Naive thymus-derived CD4-positive, alpha-beta T cell (primary cell): Measurements from ENCODE around the gene ILF3. TPM values are rescaled to one million over a fixed set of nuclear protein-coding genes. Genes with fewer than 3 reads are reported as not detected.

Experiments
- ATAC-seq: fragments of 150-1000 bp; cut with Tn5 transposase; 2 replicates; pipeline ENCODE4 v1.10.0; 2021; ENCODE audit warnings: mild to moderate bottlenecking, moderate library complexity
- CTCF ChIA-PET: fragments of 350-600 bp; sonication (Branson Sonifier 250); formaldehyde crosslinking; loops from one replicate; lab custom pipeline; 2021; ENCODE audit warnings: antibody characterized with exemption; lab: Charles Lee
- POLR2A ChIA-PET: fragments of 350-600 bp; sonication (Branson Sonifier 250); formaldehyde crosslinking; loops from one replicate; lab custom pipeline; 2021; ENCODE audit warnings: antibody characterized with exemption, inconsistent platforms; lab: Charles Lee
- DNase-seq, 9 donors: peaks; one replicate each; pipeline versions ENCODE4 v3.0.0 to v3.0.0-alpha.2; 2020 to 2022; ENCODE audit warnings: mixed read lengths in 1 of 9
- H3K27ac ChIP-seq: one replicate; pipeline ENCODE4 v1.7.0; 2013; ENCODE audit warnings: mild to moderate bottlenecking, low read depth, low read length, moderate library complexity
- H3K27me3 ChIP-seq, 2 donors: one replicate each; pipeline ENCODE4 v1.7.0; 2013; ENCODE audit warnings: low read length in 2 of 2, mild to moderate bottlenecking in 2 of 2, moderate library complexity in 2 of 2; ENCODE audit not compliant: control insufficient read depth in 2 of 2, insufficient read depth in 2 of 2
- H3K36me3 ChIP-seq, 3 experiments: 1 replicate in 2 of 3; 2 replicates in 1 of 3; pipeline ENCODE4 v1.7.0; 2013; ENCODE audit warnings: low read length in 3 of 3, mild to moderate bottlenecking in 3 of 3, moderate library complexity in 1 of 3; ENCODE audit not compliant: insufficient read depth in 3 of 3, control insufficient read depth in 2 of 3
- H3K4me1 ChIP-seq, 2 donors: one replicate each; pipeline ENCODE4 v1.7.0; 2013; ENCODE audit warnings: low read length in 2 of 2, mild to moderate bottlenecking in 2 of 2, moderate library complexity in 1 of 2; ENCODE audit not compliant: control insufficient read depth in 2 of 2, insufficient read depth in 2 of 2
- H3K4me3 ChIP-seq: 2 replicates; pipeline ENCODE4 v1.7.0; 2013; ENCODE audit warnings: mild to moderate bottlenecking, low read length
- H3K9me3 ChIP-seq, 3 experiments: 1 replicate in 2 of 3; 2 replicates in 1 of 3; pipeline ENCODE4 v1.7.0; 2013; ENCODE audit warnings: low read length in 3 of 3; ENCODE audit not compliant: control insufficient read depth in 2 of 3
- H3K27ac Mint-ChIP-seq, 9 donors: one replicate each; pipeline ENCODE4 v1.8.0; 2020 to 2022; ENCODE audit warnings: mixed read lengths in 9 of 9, mild to moderate bottlenecking in 8 of 9, moderate library complexity in 5 of 9, inconsistent platforms in 2 of 9
- H3K27me3 Mint-ChIP-seq, 5 donors: one replicate each; pipeline ENCODE4 v1.8.0; 2021 to 2022; ENCODE audit warnings: mixed read lengths in 5 of 5, mild to moderate bottlenecking in 1 of 5
- H3K36me3 Mint-ChIP-seq, 5 donors: one replicate each; pipeline ENCODE4 v1.8.0; 2020 to 2022; ENCODE audit warnings: mixed read lengths in 5 of 5, mild to moderate bottlenecking in 3 of 5, inconsistent platforms in 1 of 5
- H3K4me1 Mint-ChIP-seq, 7 donors: one replicate each; pipeline ENCODE4 v1.8.0; 2020 to 2022; ENCODE audit warnings: mixed read lengths in 7 of 7, mild to moderate bottlenecking in 3 of 7, inconsistent platforms in 1 of 7
- H3K4me3 Mint-ChIP-seq, 10 donors: one replicate each; pipeline ENCODE4 v1.8.0; 2020 to 2022; ENCODE audit warnings: mild to moderate bottlenecking in 10 of 10, mixed read lengths in 10 of 10, moderate library complexity in 6 of 10, inconsistent platforms in 2 of 10
- H3K9me3 Mint-ChIP-seq, 11 donors: one replicate each; pipeline ENCODE4 v1.8.0; 2020 to 2022; ENCODE audit warnings: mixed read lengths in 11 of 11, mild to moderate bottlenecking in 4 of 11, inconsistent platforms in 1 of 11, moderate library complexity in 1 of 11
- intact Hi-C, 2 donors: fragments of 100-400 bp; cut with micrococcal nuclease; formaldehyde crosslinking; loops; one replicate each; pipeline ENCODE4 v1.15.1; 2023
- polyA plus RNA-seq, 2 donors: library from polyadenylated mRNA; unstranded; fragments of 300-500 nt; fragmentation: Illumina TruSeq; gene quantifications; one replicate each; pipeline ENCODE4 v1.2.3, GENCODE V29; 2021
- total RNA-seq, 6 experiments: library from RNA in 5 of 6; stranded (reverse) in 5 of 6; gene quantifications; 1 replicate in 5 of 6; 2 replicates in 1 of 6; pipeline ENCODE4 v1.2.3 and lab custom pipeline; 2021 to 2026

Gene ILF3
- total and polyA plus RNA-seq, 7 experiments from 2014 or later, result 91.0 to 515 (median 364) TPM

DNA sequence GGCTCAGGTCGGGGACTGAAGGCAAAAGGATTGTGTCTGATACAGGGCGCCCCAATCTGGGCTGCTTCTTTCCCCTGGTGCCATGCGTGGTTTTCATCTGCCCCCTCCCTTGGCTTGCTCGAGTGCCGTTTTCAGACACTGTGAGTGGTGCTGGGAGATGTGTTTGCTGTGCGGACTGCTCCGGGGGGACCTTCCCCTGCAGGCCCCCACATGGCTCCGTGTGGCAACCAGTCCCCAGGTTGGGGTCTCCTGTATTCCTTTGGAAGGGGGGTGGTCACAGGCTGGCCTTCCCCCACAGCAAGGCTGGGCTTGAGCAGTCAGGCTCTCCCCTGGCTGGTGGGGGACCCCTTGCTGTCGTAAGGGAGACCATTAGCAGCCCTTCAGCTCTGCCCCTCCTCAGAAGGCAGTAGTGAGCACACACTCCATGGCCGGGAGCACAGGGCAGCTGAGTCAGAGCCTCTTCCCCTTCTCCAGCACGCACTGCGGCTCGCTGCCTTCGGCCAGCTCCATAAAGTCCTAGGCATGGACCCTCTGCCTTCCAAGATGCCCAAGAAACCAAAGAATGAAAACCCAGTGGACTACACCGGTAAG lies 26.5 kb downstream of the ILF3 start:
- POLR2A ChIA-PET, result no interaction called here
- CTCF ChIA-PET, result no interaction called here
- Histone ChIP-seq H3K4me1 (no peaks in the 10 kb centered on the region), H3K4me3 (no peak overlapping the region), H3K9me3 (no peaks in the 10 kb centered on the region), H3K27ac (no peak overlapping the region), H3K27me3 (no peaks in the 10 kb centered on the region), H3K36me3 (peaks cover 46 to 91% (median 55%) of the 10 kb centered on the region in 3 experiments)
- no peaks in the 10 kb centered on the region for H3K27me3 Mint-ChIP-seq
- H3K36me3 Mint-ChIP-seq, result peaks cover 0 to 38% (median 5%) of the 10 kb centered on the region in 5 donors
- no peak overlapping the region for H3K4me3 Mint-ChIP-seq
- peak overlapping the region in 1 of 9 donors; percentile 63 for H3K27ac Mint-ChIP-seq
- H3K9me3 Mint-ChIP-seq, result no peaks in the 10 kb centered on the region
- H3K4me1 Mint-ChIP-seq, result no peaks in the 10 kb centered on the region
- no peak for DNase-seq
- intact Hi-C loops, result no loop called here
- ATAC-seq, result no peak

DNA sequence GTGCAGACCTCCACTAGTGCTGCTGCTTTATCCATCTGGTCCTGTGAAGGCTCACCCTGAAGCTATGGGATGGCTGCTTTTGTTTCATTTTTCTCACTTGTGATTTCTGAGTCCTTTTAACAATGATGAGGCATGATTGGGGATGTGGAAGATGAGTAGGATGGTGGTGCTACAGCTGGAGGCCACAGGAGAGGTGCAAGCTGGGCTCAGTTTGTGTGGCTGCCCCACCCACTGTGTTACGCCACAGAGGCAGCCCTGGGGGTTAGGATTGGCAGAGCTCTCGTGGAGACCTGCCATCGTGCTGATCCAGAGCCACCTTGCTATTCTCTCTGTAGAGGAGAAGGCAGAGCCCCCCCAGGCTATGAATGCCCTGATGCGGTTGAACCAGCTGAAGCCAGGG lies 27.5 kb downstream of the ILF3 start:
- Histone ChIP-seq H3K4me3 (no peak overlapping the region), H3K4me1 (no peaks in the 10 kb centered on the region), H3K9me3 (no peaks in the 10 kb centered on the region), H3K36me3 (peaks cover 46 to 95% (median 55%) of the 10 kb centered on the region in 3 experiments), H3K27ac (no peak overlapping the region), H3K27me3 (no peaks in the 10 kb centered on the region)
- ChIA-PET CTCF (no interaction called here), POLR2A (no interaction called here)
- ATAC-seq (no peak), DNase-seq (no peak)
- intact Hi-C loops, result no loop called here
- no peaks in the 10 kb centered on the region for H3K9me3 Mint-ChIP-seq
- H3K4me3 Mint-ChIP-seq, result no peak overlapping the region
- no peaks in the 10 kb centered on the region for H3K27me3 Mint-ChIP-seq
- peaks cover 0 to 37% (median 5%) of the 10 kb centered on the region in 5 donors for H3K36me3 Mint-ChIP-seq
- H3K27ac Mint-ChIP-seq, result peak overlapping the region in 1 of 9 donors; percentile 22
- no peaks in the 10 kb centered on the region for H3K4me1 Mint-ChIP-seq

GRCh38 chr19:10682397-10683063 lies 28.4 kb downstream of the ILF3 start:
- peaks cover 0 to 34% (median 5%) of the 10 kb centered on the region in 5 donors for H3K36me3 Mint-ChIP-seq
- DNase-seq (no peak), ATAC-seq (no peak)
- H3K4me3 Mint-ChIP-seq, result no peak overlapping the region
- no peak overlapping the region for H3K27ac Mint-ChIP-seq
- Histone ChIP-seq H3K27ac (no peak overlapping the region), H3K36me3 (peaks cover 46 to 97% (median 55%) of the 10 kb centered on the region in 3 experiments), H3K9me3 (no peaks in the 10 kb centered on the region), H3K4me1 (no peaks in the 10 kb centered on the region), H3K27me3 (no peaks in the 10 kb centered on the region), H3K4me3 (no peak overlapping the region)
- intact Hi-C loops, result no loop called here
- POLR2A ChIA-PET, result interaction anchor here (0.9 kb wide), 2 partner anchors 29 to 33 kb away, joined by 3 read pairs; no protein-coding TSS in a partner anchor
- H3K9me3 Mint-ChIP-seq, result no peaks in the 10 kb centered on the region
- H3K4me1 Mint-ChIP-seq, result no peaks in the 10 kb centered on the region
- H3K27me3 Mint-ChIP-seq, result no peaks in the 10 kb centered on the region
- CTCF ChIA-PET, result no interaction called here

GRCh38 chr19:10683064-10683426 lies 28.9 kb downstream of the ILF3 start:
- Mint-ChIP-seq H3K27me3 (no peaks in the 10 kb centered on the region), H3K36me3 (peaks cover 0 to 34% (median 5%) of the 10 kb centered on the region in 5 donors), H3K4me1 (no peaks in the 10 kb centered on the region), H3K4me3 (no peak overlapping the region), H3K27ac (no peak overlapping the region), H3K9me3 (no peaks in the 10 kb centered on the region)
- ATAC-seq, result no peak
- intact Hi-C loops, result no loop called here
- H3K4me1 ChIP-seq, result no peaks in the 10 kb centered on the region
- no peak overlapping the region for H3K27ac ChIP-seq
- ChIA-PET POLR2A (interaction anchor here (0.9 kb wide), 2 partner anchors 30 to 34 kb away, joined by 3 read pairs; no protein-coding TSS in a partner anchor), CTCF (no interaction called here)
- H3K36me3 ChIP-seq, result peaks cover 43 to 97% (median 54%) of the 10 kb centered on the region in 3 experiments
- H3K27me3 ChIP-seq, result no peaks in the 10 kb centered on the region
- no peaks in the 10 kb centered on the region for H3K9me3 ChIP-seq
- no peak overlapping the region for H3K4me3 ChIP-seq
- no peak for DNase-seq

DNA sequence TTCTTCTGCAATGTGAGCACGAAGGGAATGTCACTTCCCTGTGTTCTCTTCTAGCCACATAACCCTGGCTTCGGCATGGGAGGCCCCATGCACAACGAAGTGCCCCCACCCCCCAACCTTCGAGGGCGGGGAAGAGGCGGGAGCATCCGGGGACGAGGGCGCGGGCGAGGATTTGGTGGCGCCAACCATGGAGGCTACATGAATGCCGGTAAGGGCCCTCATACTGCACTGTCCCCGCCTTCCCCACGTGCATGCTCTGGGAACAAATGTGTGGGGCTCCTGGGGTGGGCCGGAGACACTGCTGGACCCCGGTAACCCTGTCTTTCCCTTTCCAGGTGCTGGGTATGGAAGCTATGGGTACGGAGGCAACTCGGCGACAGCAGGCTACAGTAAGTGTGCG lies 29.4 kb downstream of the ILF3 start:
- Histone ChIP-seq H3K27me3 (no peaks in the 10 kb centered on the region), H3K36me3 (peaks cover 38 to 97% (median 49%) of the 10 kb centered on the region in 3 experiments), H3K4me1 (no peaks in the 10 kb centered on the region), H3K9me3 (no peaks in the 10 kb centered on the region), H3K4me3 (no peak overlapping the region), H3K27ac (no peak overlapping the region)
- Mint-ChIP-seq H3K4me3 (no peak overlapping the region), H3K9me3 (no peaks in the 10 kb centered on the region), H3K27me3 (no peaks in the 10 kb centered on the region), H3K4me1 (no peaks in the 10 kb centered on the region), H3K36me3 (peaks cover 0 to 30% (median 5%) of the 10 kb centered on the region in 5 donors), H3K27ac (no peak overlapping the region)
- intact Hi-C loops, result no loop called here
- no peak for DNase-seq
- POLR2A ChIA-PET, result no interaction called here
- CTCF ChIA-PET, result no interaction called here
- ATAC-seq, result no peak

- H3K4me1 ChIP-seq, result no peaks in the 10 kb centered on the region
- POLR2A ChIA-PET, result interaction anchor here (0.8 kb wide), 1 partner anchor 10 kb away, joined by 3 read pairs; no protein-coding TSS in a partner anchor
- H3K36me3 ChIP-seq, result peaks cover 36 to 97% (median 36%) of the 10 kb centered on the region in 3 experiments
- intact Hi-C loops, result no loop called here
- H3K4me3 ChIP-seq, result no peak overlapping the region
- H3K27me3 ChIP-seq, result no peaks in the 10 kb centered on the region
- no peaks in the 10 kb centered on the region for H3K9me3 ChIP-seq
- CTCF ChIA-PET, result no interaction called here
- DNase-seq (no peak), ATAC-seq (no peak)
- H3K9me3 Mint-ChIP-seq, result no peaks in the 10 kb centered on the region
- peak overlapping the region in 1 of 9 donors; percentile 45 for H3K27ac Mint-ChIP-seq
- no peaks in the 10 kb centered on the region for H3K4me1 Mint-ChIP-seq
- H3K36me3 Mint-ChIP-seq, result peaks cover 5 to 32% (median 11%) of the 10 kb centered on the region in 5 donors
- H3K4me3 Mint-ChIP-seq, result no peak overlapping the region
- H3K27ac ChIP-seq, result no peak overlapping the region
- no peaks in the 10 kb centered on the region for H3K27me3 Mint-ChIP-seq
These were observed 31.1 kb downstream of the ILF3 start for GRCh38 chr19:10685210-10685609.
